Body of pancreas (tissue), 4 donors: ENCODE measurements around the gene NAPA.

Source experiments
- POLR2A ChIP-seq, 3 donors: fragments of 450-650 bp; IDR thresholded peaks; one replicate each; pipeline ENCODE4 v1.6.1; 2016; ENCODE audit warnings: antibody characterized with exemption in 3 of 3, mild to moderate bottlenecking in 2 of 3
- TF ChIP-seq, protein P1 (sequence below), 7 experiments: fragments of 450-650 bp in 4 of 7; fragments of 200-600 bp in 3 of 7; sonication (generic) in 3 of 7; IDR thresholded peaks; one replicate each; pipeline ENCODE4 v1.5.1; 2016 to 2019; ENCODE audit warnings: antibody characterized with exemption in 7 of 7

GRCh38 chr19:47471733-47472457, 43.0 kb downstream of the NAPA start, which contains the start of gene SLC8A2:
- no peak for TF ChIP-seq POLR2A (IDR thresholded peaks at IDR 0.05)
- TF ChIP-seq, protein P1, sequence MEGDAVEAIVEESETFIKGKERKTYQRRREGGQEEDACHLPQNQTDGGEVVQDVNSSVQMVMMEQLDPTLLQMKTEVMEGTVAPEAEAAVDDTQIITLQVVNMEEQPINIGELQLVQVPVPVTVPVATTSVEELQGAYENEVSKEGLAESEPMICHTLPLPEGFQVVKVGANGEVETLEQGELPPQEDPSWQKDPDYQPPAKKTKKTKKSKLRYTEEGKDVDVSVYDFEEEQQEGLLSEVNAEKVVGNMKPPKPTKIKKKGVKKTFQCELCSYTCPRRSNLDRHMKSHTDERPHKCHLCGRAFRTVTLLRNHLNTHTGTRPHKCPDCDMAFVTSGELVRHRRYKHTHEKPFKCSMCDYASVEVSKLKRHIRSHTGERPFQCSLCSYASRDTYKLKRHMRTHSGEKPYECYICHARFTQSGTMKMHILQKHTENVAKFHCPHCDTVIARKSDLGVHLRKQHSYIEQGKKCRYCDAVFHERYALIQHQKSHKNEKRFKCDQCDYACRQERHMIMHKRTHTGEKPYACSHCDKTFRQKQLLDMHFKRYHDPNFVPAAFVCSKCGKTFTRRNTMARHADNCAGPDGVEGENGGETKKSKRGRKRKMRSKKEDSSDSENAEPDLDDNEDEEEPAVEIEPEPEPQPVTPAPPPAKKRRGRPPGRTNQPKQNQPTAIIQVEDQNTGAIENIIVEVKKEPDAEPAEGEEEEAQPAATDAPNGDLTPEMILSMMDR (IDR thresholded peaks at IDR 0.05), result no peak
